Natural killer cell (primary cell): Measurements from ENCODE around the gene MED20. TPM values are rescaled to one million over a fixed set of nuclear protein-coding genes. Genes with fewer than 3 reads are reported as not detected.

ENCODE experiments used
- ATAC-seq, 3 donors: fragments of 150-1000 bp in 2 of 3; fragments of 200-7000 bp in 1 of 3; cut with Tn5 transposase; 1 replicate in 1 of 3; 2 replicates in 2 of 3; pipeline ENCODE4 v1.10.0; 2021; ENCODE audit warnings: mild to moderate bottlenecking in 2 of 3, moderate library complexity in 2 of 3
- DNase-seq, 2 donors: peaks; one replicate each; pipeline versions ENCODE4 v3.0.0 to v3.0.0-alpha.2; 2013 to 2021; ENCODE audit warnings: mixed read lengths in 1 of 2
- H3K27ac ChIP-seq: one replicate; pipeline ENCODE4 v1.5.1; 2013; ENCODE audit warnings: mild to moderate bottlenecking, low read length
- H3K27me3 ChIP-seq: one replicate; pipeline ENCODE4 v1.6.1; 2013; ENCODE audit warnings: low read length; ENCODE audit not compliant: control insufficient read depth, insufficient read depth
- H3K36me3 ChIP-seq: one replicate; pipeline ENCODE4 v1.6.1; 2013; ENCODE audit warnings: low read length; ENCODE audit not compliant: control insufficient read depth, insufficient read depth
- H3K4me1 ChIP-seq: one replicate; pipeline ENCODE4 v1.6.1; 2013; ENCODE audit warnings: low read length; ENCODE audit not compliant: control insufficient read depth, insufficient read depth
- H3K4me3 ChIP-seq: one replicate; pipeline ENCODE4 v1.5.1; 2013; ENCODE audit warnings: low read length
- H3K9me3 ChIP-seq: one replicate; pipeline ENCODE4 v1.6.1; 2013; ENCODE audit warnings: low read length; ENCODE audit not compliant: control insufficient read depth, insufficient read depth
- H3K27ac Mint-ChIP-seq, 2 donors: one replicate each; pipeline ENCODE4 v1.8.0; 2022; ENCODE audit warnings: mild to moderate bottlenecking in 2 of 2, mixed read lengths in 2 of 2, moderate library complexity in 1 of 2
- H3K27me3 Mint-ChIP-seq, 2 donors: one replicate each; pipeline ENCODE4 v1.8.0; 2022; ENCODE audit warnings: low read depth in 2 of 2, mixed read lengths in 2 of 2
- H3K36me3 Mint-ChIP-seq: one replicate; pipeline ENCODE4 v1.8.0; 2022; ENCODE audit warnings: mixed read lengths
- H3K4me1 Mint-ChIP-seq, 2 donors: one replicate each; pipeline ENCODE4 v1.8.0; 2022; ENCODE audit warnings: mixed read lengths in 2 of 2
- H3K4me3 Mint-ChIP-seq: one replicate; pipeline ENCODE4 v1.8.0; 2022; ENCODE audit warnings: mild to moderate bottlenecking, moderate library complexity, mixed read lengths
- H3K9me3 Mint-ChIP-seq, 2 donors: one replicate each; pipeline ENCODE4 v1.8.0; 2022; ENCODE audit warnings: mixed read lengths in 2 of 2
- WGBS: methylation state at CpG from one replicate; pipeline ENCODE4 v1.1.7; 2013; ENCODE audit warnings: missing lambda C conversion rate; ENCODE audit not compliant: insufficient coverage; 5-methylcytosine and 5-hydroxymethylcytosine counted together
- intact Hi-C: fragments of 100-400 bp; cut with micrococcal nuclease; formaldehyde crosslinking; loops from one replicate; pipeline ENCODE4 v1.14.2; 2022
- total RNA-seq, 4 donors: library from RNA; stranded (reverse); fragments of 120-200 nt in 1 of 4; gene quantifications; one replicate each; pipeline versions ENCODE4 v1.2.3 to v1.2.4, GENCODE V29; 2013 to 2022
- TF ChIP-seq, protein P1 (sequence below): fragments of 200-600 bp; IDR thresholded peaks from one replicate; pipeline ENCODE4 v1.8.0; 2022; ENCODE audit warnings: antibody characterized with exemption

The MED20 gene
- total RNA-seq, 3 donors from 2014 or later (not counting 1 experiment from before 2014, with no cell fraction given), result 6.4 to 15.2 (median 15.0) TPM

DNA sequence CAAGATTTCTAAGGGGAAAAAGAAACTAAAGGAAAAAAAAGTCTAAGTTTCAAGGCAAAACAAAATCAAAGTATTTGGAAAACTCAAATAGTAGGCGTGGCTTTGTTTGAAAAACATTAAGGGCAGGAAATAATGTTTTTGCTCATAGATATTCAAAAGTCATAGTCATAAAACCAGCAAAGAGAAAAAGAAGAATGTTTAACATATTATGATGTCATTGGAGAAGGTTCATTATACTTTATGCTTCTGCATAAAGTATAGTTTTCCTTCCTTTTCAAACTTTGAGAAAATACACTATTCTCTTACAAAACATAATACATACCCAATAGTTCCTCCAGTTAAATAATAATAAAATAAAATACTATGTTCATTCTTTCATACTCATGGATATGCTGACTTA, 39.4 kb downstream of the MED20 start:
- Mint-ChIP-seq H3K4me1 (no peaks in the 10 kb centered on the region), H3K27me3 (no peaks in the 10 kb centered on the region), H3K36me3 (no peaks in the 10 kb centered on the region), H3K27ac (no peak overlapping the region), H3K9me3 (no peaks in the 10 kb centered on the region), H3K4me3 (no peak overlapping the region)
- Histone ChIP-seq H3K27me3 (no peaks in the 10 kb centered on the region), H3K27ac (no peak overlapping the region), H3K4me1 (no peaks in the 10 kb centered on the region), H3K4me3 (no peak overlapping the region), H3K36me3 (no peaks in the 10 kb centered on the region), H3K9me3 (no peaks in the 10 kb centered on the region)
- intact Hi-C loops, result no loop called here
- DNase-seq, result no peak
- TF ChIP-seq, protein P1, sequence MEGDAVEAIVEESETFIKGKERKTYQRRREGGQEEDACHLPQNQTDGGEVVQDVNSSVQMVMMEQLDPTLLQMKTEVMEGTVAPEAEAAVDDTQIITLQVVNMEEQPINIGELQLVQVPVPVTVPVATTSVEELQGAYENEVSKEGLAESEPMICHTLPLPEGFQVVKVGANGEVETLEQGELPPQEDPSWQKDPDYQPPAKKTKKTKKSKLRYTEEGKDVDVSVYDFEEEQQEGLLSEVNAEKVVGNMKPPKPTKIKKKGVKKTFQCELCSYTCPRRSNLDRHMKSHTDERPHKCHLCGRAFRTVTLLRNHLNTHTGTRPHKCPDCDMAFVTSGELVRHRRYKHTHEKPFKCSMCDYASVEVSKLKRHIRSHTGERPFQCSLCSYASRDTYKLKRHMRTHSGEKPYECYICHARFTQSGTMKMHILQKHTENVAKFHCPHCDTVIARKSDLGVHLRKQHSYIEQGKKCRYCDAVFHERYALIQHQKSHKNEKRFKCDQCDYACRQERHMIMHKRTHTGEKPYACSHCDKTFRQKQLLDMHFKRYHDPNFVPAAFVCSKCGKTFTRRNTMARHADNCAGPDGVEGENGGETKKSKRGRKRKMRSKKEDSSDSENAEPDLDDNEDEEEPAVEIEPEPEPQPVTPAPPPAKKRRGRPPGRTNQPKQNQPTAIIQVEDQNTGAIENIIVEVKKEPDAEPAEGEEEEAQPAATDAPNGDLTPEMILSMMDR, result no peak
- WGBS, result 100% methylated on average over 1 of the region's 1 CpG
- ATAC-seq, result no peak

DNA sequence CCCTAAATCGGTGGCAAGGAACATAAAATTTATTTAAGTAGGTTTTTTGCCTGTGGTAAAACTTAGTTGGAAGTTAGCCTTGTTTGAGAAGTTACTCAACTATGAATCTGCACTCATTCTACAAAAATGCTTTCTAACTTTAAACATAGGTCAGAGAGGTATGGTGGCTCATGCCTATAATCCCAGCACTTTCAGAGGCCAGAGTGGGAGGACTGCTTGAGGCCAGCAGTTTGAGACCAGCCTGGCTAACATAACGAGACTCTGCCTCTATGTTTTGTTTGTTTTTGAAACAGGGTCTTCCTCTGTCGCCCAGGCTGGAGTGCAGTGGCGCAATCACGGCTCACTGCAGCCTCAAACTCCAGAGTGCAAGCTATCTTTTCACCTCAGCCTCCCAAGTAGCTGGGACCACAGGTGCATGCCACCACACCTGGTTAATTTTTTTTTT, 42.0 kb downstream of the MED20 start:
- intact Hi-C loops, result no loop called here

DNA sequence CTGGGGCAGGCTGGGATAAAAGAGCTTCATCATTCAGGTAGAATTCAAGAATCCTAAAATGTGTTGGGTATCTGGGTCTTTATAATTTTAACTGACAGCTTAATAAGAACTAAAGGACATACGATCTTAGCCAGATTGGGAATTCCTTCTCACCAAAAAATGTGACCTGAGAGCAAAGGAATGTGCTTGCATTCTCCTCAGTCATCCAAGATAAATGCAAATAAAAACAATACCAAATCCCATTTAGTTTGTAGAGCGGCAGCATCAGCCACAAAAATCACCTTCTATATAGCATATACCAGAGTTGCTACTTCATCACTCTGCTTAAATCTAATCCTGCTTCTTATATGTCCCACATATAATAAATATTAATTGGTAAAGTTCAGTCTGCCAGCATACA, 42.7 kb downstream of the MED20 start:
- H3K27ac Mint-ChIP-seq, result no peak overlapping the region
- Histone ChIP-seq H3K4me3 (no peak overlapping the region), H3K9me3 (no peaks in the 10 kb centered on the region), H3K27ac (no peak overlapping the region), H3K4me1 (no peaks in the 10 kb centered on the region), H3K27me3 (no peaks in the 10 kb centered on the region), H3K36me3 (no peaks in the 10 kb centered on the region)
- 92% methylated on average over 2 of the region's 2 CpGs for WGBS
- no peaks in the 10 kb centered on the region for H3K9me3 Mint-ChIP-seq
- DNase-seq (no peak), ATAC-seq (no peak)
- no peaks in the 10 kb centered on the region for H3K27me3 Mint-ChIP-seq
- H3K4me1 Mint-ChIP-seq, result peaks cover 0 to 5% of the 10 kb centered on the region in 2 donors
- no peak overlapping the region for H3K4me3 Mint-ChIP-seq
- intact Hi-C loops, result no loop called here
- H3K36me3 Mint-ChIP-seq, result no peaks in the 10 kb centered on the region
- TF ChIP-seq, protein P1, result no peak

More for the DNA sequence above, 42.0 kb downstream of the MED20 start:
- H3K9me3 ChIP-seq, result no peaks in the 10 kb centered on the region
- H3K4me1 Mint-ChIP-seq, result peaks cover 0 to 5% of the 10 kb centered on the region in 2 donors
- no peaks in the 10 kb centered on the region for H3K36me3 ChIP-seq
- WGBS, result 85% methylated on average over 5 of the region's 5 CpGs
- ATAC-seq (no peak), DNase-seq (no peak)
- H3K27me3 ChIP-seq, result no peaks in the 10 kb centered on the region
- no peak overlapping the region for H3K4me3 ChIP-seq
- H3K27me3 Mint-ChIP-seq, result no peaks in the 10 kb centered on the region
- H3K9me3 Mint-ChIP-seq, result no peaks in the 10 kb centered on the region
- TF ChIP-seq, protein P1, result no peak
- H3K36me3 Mint-ChIP-seq, result no peaks in the 10 kb centered on the region
- H3K4me1 ChIP-seq, result no peaks in the 10 kb centered on the region
- no peak overlapping the region for H3K27ac Mint-ChIP-seq
- no peak overlapping the region for H3K4me3 Mint-ChIP-seq
- H3K27ac ChIP-seq, result no peak overlapping the region

DNA sequence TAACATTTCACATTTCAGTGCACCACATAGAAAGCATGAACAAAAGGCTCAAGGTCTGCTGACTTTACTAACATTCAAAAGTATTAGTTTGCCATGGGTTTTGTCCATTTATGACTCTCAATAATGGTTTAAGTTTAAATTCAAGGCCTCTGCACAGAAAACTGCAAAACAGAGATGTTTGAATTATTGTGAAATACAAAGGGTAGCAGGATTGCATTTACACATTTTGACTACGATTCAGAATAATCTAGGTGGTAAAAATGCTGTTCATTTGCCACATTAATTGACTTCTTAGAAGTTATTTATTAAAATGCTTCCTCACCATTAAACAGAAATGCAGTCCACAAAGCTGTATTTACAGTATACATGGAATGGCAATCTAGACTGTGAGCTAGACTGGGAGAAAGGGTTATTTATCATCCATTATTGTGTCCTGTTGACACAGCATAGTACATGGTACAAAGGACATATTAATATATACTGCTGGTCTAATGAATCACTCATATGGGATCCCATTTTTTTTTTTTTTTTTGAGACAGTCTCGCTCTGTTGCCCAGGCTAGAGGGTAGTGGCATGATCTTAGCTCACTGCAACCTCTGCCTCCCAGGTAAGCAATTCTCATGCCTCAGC, 43.8 kb downstream of the MED20 start:
- Histone ChIP-seq H3K4me3 (no peak overlapping the region), H3K36me3 (no peaks in the 10 kb centered on the region), H3K4me1 (no peaks in the 10 kb centered on the region), H3K27ac (no peak overlapping the region), H3K9me3 (no peaks in the 10 kb centered on the region), H3K27me3 (no peaks in the 10 kb centered on the region)
- H3K27ac Mint-ChIP-seq, result no peak overlapping the region
- no peaks in the 10 kb centered on the region for H3K36me3 Mint-ChIP-seq
- no peak for ATAC-seq
- peaks cover 0 to 5% of the 10 kb centered on the region in 2 donors for H3K4me1 Mint-ChIP-seq
- DNase-seq, result no peak
- WGBS, result 100% methylated on average over 1 of the region's 2 CpGs
- no peak overlapping the region for H3K4me3 Mint-ChIP-seq
- TF ChIP-seq, protein P1, result no peak
- no peaks in the 10 kb centered on the region for H3K9me3 Mint-ChIP-seq
- H3K27me3 Mint-ChIP-seq, result no peaks in the 10 kb centered on the region
- intact Hi-C loops, result no loop called here
